NCI-H748 treated with DMSO at 0.1 percent for 48 hours (cell line): Measurements from ENCODE around the gene HK2.
"Not testable (repeated sequence)": the region's sequence is repeated elsewhere in the genome, so short reads cannot be mapped to it uniquely, and the experiment has no call there.

Experiments used
- DNase-seq: peaks from one replicate; lab custom pipeline; 2025; lab: John Stamatoyannopoulos, UW

HK2 gene

DNA sequence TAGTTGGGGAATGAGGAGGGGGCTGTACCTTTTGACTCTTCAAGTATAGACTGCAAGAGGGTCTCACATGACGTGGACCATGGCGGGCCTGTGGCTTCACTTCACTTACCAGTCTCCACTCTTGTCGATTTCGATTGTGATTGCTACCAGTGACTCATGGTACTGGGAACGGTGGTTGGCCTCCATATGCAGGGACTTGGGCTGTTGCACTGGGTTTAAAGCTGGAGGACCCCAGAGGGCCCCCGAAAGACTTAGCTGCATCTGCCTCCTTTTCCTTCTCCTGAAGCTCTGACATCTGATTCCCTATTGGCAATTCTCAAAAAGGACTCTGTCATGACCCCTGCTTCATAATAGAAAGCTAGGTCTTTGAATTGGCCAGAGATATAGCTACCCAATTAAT, 43.4 kb downstream of the HK2 start:
- DNase-seq, result no peak

DNA sequence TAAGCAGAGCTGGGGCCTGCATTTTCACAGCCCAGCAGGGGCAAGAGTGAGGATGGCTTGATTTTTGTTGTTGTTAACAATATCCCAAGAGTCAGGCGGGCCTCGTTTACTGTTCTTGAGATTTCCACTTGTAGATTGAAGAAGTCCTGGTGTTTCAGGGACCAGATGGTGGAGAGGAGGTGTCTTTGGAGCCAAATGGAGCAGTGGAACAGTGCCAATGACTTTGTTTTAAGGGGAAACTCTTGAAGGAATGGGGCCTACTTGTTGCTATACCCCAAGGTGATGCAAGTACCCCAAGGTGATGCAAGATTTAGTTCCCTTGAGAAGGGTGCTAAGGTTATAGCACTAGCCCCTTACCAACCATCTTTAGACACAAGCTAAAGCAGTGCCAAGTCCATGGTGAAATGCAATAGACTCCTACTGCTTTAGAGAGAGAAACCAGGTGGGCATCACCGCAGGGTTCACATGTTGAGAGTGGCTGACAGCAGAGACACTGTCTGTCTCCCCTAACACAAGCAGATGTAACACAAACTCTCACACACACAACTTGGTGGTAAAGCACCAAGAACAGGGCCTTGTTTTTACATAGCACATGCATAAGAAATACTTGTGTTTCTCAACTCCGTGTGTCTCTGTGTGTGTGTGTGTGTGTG, 44.0 kb downstream of the HK2 start:
- DNase-seq, result no peak

- no peak for DNase-seq
These were observed 44.6 kb downstream of the HK2 start for GRCh38 chr2:74878551-74878950.

DNA sequence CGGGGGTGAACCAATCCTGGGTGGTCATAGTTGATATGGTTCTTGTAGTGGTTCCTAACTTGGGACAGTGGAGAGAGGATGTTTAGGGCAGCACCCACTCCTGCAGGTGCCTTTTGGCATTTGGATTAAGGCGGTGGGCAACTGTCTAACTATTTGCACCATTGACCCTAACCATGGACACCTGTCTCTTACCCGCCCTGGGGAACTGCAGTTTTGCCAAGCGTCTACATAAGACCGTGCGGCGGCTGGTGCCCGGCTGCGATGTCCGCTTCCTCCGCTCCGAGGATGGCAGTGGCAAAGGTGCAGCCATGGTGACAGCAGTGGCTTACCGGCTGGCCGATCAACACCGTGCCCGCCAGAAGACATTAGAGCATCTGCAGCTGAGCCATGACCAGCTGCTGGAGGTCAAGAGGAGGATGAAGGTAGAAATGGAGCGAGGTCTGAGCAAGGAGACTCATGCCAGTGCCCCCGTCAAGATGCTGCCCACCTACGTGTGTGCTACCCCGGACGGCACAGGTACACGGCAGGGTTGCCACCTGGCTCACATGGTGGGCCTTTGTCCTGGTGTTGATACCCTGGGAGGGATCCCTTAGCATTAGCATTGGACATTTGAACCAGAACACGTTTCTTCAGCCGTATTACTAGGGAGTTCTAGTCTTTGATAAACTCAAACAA, 46.3 kb downstream of the HK2 start:
- no peak for DNase-seq

- no peak for DNase-seq
These were observed 47.2 kb downstream of the HK2 start for GRCh38 chr2:74881176-74881575.

DNA sequence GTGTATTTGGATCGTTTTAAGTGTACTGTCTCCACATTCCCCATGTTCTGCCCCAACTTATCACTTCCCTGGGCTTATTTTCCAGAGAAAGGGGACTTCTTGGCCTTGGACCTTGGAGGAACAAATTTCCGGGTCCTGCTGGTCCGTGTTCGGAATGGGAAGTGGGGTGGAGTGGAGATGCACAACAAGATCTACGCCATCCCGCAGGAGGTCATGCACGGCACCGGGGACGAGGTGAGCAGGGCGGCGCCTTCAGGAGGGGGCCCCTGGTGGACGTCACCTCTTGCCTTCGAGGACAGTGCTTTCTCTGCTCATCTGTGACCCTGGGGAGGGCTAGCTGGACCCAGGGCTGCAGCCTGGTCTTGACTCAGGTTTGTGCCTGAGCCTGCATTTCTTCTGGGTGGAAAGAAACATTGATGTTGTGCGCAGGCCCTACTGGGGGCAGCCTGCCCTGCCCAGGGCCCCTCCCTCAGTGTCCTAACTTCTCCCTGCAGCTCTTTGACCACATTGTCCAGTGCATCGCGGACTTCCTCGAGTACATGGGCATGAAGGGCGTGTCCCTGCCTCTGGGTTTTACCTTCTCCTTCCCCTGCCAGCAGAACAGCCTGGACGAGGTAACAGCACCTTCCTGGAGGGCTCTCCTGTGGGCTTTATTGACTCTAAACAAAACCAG, 47.8 kb downstream of the HK2 start:
- DNase-seq, result no peak

GRCh38 chr2:74882299-74882687, 48.4 kb downstream of the HK2 start:
- DNase-seq, result no peak

DNA sequence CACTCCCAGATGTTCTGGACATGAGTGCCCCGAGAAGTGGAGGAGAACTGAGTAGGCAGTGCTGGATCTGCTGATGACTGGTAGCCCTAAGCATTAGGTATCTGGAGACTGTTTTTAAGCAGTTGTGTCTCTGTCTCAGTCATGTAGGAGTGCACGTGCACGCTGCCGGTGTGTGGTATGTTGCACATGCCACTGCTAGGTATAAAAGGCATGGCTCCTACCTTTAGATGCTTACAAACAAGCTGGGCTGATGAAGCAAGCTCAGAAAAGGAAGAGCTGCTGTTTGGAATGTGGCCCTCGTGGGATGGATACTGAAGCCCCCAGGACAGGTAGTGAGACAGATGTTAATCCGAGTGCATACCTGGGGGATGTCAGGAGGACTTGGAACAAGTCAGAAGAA, 49.1 kb downstream of the HK2 start:
- DNase-seq, result no peak

GRCh38 chr2:74884118-74884762, 50.3 kb downstream of the HK2 start:
- DNase-seq, result no peak

- DNase-seq, result no peak
These were observed 50.9 kb downstream of the HK2 start for GRCh38 chr2:74884866-74885265.

GRCh38 chr2:74886251-74886650, 52.3 kb downstream of the HK2 start:
- no peak for DNase-seq

DNA sequence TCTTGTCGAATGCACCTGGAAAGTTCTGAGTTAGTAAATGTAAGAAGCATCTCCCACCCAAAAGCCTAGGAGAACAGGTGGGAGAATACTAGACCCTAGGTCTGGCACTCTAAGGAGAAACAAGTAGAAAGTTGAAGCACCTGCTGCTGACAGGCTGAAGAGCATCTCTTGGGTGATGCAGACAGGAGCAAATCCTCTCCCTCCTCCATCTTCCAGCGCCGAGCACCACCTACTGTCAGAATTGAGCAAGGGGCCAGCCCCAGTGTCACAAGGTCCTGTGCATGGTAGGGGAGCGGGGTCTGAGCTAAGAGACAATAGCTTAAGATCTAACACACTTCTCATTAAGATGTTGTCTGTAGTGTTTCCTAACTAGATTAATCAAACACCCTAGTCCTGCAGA, 52.9 kb downstream of the HK2 start:
- DNase-seq, result no peak

DNA sequence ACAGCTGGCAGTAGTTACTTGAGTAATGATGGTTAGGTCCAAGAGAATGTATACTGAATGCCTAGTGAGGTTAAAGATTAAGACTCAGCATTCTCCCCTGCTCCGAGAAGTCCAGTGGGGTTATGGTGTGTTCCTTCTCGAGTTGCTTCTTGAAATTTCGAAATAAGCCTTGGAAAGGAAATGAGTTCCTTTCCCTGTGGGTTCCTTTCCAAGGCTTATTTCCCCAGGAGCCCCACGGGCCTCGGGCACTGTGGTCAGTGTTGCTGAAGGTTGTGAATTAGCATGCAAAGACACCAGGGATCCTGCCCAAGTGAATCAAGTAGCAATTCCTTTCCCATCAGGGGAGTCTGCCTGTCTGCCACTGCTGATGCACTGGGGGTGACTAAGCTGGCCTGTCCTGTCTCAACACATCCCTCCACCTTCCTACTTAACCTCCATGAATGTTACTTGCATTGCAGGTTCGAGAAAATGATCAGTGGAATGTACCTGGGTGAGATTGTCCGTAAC, 53.6 kb downstream of the HK2 start:
- DNase-seq, result no peak

GRCh38 chr2:74887960-74888700, 54.2 kb downstream of the HK2 start:
- DNase-seq, result no peak

DNA sequence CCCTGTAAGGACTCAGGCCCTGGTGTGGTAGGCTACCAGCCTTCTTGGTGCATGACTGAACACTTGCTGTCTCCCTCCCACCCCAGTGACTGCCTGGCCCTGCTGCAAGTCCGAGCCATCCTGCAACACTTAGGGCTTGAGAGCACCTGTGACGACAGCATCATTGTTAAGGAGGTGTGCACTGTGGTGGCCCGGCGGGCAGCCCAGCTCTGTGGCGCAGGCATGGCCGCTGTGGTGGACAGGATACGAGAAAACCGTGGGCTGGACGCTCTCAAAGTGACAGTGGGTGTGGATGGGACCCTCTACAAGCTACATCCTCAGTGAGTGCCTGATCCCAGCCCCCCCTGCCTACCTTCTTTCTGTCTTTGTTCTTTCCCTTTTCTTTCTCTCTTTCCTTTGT, 55.2 kb downstream of the HK2 start:
- DNase-seq, result no peak

- DNase-seq, result no peak
These were observed 56.8 kb downstream of the HK2 start for GRCh38 chr2:74890711-74891110.

- no peak for DNase-seq
These were observed 57.3 kb downstream of the HK2 start for GRCh38 chr2:74891136-74891764.

DNA sequence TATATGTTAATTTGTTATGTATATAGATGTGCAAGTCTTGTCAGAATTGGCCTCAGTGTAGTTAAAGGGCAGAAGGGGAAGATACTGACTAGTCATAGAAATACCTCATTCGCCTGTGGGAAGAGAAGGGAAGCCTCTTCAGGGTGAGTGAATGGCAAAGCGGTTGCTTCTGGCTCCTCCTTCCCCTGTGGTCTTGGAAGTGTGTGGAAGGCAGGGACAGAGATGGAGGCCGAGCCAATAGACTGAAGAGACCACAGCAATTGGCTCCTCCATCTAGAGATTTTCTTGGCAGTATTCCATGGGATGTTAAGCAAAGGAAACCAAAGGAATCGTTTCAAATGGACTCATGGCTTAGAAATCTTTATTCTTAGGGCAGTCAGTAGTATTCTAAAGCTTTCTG, 57.9 kb downstream of the HK2 start:
- DNase-seq, result not testable (repeated sequence)

DNA sequence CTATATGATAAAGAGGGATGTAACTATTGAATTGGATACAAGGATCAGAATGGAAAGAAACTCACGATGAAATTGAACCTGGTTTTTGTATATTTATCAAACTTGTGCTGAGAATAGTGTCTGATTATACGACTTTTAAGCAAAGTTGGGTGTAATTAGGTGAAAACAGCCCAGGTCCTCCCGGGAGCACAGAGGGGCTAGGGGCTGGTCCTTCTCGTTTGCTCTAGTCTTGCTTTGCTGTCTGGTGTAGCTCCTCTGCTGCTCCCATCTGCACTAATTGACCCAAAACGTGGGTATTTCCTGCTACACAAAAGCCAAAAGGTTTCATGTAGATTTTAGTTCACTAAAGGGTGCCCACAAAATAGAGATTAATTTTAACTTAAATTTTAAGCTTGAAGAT, 58.7 kb downstream of the HK2 start:
- DNase-seq, result no peak

DNA sequence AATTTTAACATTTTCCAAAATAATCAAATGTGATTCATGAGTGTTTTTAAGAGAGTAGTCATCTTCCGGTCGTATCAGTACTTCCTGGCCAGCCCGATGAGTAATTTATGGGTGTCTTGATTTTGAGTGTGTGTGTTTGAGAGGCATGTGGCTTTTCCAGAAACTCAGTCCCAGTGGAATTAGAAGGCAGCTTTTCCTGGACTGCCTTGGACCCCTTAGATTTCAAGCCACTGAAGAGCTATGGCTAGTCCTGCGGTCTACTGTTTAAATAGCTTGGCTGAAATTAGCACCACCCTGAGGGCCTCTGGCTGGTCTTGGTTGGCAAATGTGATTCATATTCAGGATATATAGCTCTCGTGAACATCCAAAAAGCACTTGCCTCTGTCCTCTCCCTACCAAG, 59.4 kb downstream of the HK2 start:
- no peak for DNase-seq

DNA sequence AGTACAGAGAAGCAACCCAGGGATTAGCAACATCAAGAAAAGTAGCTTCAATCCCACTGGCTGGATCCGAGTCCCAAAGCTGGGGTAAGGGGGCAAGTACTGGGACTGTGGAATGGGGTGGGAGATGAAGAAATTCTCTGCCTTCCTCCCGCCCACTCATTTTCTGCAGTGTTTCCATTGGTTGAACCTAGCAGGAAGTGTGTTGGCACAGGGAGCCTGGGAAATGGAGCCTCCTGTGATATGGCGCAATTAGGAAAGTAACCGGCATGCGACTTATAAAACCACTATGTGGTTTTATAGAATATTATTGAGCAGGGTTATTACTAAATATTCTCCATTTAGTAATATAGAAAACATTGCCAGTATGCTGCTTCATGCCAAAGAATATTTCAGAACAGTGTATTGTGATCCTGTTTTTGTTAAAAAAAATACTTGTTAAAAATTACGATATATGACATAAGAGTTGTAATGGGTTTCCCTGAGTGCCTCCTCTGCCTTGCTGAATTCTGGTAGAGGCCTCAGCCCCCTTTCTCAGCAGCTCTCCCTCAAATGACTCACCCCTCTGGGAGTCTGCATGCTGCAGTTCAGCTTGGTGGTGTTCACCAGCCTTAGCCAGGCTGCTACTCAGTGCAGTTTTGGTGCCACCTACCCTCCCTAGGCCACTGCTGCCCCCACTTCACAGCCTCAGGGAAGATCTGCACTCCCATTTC, 60.5 kb downstream of the HK2 start:
- no peak for DNase-seq
